Stimulated activated CD8-positive, alpha-beta memory T cell treated with anti-CD3 and anti-CD28 coated beads, Interleukin-4, amount 100 ng/mL, for 48 hours (primary cell): ENCODE results near the gene CYP8B1.
"Not testable (repeated sequence)": the region's sequence is repeated elsewhere in the genome, so short reads cannot be mapped to it uniquely, and the experiment has no call there.

ENCODE experiments used
- DNase-seq: peaks from one replicate; pipeline ENCODE4 v3.0.0-alpha.2; 2020

The CYP8B1 gene

DNA sequence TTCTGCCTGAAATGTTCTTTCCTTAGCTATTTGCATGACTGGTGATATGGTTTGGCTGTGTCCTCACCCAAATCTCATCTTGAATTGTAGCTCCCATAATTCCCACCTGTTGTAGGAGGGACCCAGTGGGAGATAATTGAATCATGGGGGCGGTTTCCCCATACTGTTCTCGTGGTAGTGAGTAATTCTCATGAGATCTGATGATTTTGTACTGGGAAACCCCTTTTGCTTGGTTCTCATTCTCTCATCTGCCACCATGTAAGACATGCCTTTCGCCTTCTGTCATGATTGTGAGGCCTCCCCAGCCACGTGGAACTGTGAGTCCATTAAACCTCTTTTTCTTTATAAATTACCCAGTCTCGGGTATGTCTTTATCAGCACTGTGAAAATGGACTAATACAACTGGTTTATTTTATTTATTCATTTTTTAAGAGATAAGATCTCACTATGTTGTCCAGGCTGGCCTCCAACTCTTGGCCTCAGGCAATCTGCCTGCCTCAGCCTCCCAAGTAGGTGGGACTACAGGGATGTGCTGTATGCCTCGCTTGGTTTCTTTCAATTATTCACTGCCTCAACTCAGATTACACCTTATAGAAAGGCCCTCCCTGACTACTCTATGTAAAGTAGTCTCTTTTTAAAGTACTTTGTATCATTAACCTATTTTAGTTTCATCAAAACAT lies 7.7 kb upstream of the CYP8B1 start:
- DNase-seq = not testable (repeated sequence)

GRCh38 chr3:42880601-42881451 lies 5.1 kb upstream of the CYP8B1 start:
- DNase-seq = peak; percentile 89

DNA sequence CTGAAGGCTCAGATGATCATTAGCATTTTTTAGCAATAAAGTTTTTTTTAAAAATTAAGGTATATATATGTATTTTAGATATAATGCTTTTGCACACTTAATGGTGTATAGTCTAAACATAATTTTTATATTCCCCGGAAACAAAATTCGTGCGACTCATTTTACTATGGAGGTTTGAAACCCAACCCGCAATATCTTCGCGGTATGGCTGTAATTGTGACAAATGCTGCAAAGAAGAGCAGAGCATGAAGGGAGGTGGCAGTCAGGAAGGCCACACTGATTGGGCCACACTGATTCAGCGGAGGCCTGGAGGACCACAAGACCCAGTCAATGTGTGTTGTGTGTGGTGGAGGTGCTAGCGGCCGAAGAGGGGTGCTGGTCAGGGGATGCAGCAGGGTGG lies 4.5 kb upstream of the CYP8B1 start:
- DNase-seq = no peak

DNA sequence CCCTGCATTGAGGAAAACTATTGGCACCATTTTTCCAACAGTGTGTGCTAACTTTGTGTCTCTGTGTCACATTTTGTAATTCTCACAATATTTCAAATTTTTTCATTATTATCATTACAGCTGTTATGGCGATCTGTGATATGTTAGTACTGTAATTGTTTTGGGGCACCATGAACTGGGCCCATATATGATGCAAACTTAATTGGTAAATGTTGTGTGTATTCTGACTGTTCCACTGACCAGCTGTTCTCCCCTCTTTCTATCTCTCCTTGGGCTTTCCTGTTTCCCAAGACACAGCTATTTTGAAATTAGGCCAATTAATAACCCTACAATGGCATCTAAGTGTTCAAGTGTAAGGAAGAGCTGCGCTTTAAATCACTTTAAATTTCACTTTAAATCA lies 2.2 kb upstream of the CYP8B1 start:
- DNase-seq = no peak

DNA sequence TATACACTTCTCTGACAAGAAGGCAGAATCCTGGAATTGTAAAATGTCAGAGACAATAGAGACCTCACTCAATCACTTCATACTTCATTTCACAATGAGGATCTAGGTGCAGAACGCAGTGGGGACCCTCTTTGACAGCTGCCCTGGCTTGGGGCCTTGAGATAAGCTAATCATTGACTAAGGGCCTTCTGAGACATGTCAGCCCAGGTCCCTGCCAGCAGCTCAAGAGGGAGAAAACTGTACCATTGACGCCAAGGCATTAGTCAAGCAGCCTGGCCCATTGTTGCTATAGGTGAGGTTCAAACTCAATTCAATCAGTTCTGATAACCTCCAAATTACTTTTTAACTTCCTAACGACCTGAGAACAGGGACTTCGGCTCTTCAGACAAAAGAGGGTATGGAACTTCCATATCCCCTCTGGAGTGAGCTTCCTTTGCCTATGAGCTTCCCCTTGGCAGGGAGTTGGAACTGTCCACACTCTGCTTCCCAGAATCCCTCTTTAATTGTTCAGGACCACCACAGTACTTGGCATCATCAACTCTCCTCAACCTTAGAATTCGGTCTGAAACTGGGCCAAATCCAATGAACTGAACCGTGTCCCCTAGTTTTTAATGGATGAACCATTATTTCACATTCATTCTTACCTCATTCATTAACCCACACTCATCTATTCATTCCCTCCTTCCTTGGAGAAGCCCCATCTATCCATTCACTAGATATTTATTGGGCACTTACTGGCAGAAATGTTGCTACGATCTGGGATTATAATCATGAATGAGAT lies 1.5 kb upstream of the CYP8B1 start:
- DNase-seq = no peak

DNA sequence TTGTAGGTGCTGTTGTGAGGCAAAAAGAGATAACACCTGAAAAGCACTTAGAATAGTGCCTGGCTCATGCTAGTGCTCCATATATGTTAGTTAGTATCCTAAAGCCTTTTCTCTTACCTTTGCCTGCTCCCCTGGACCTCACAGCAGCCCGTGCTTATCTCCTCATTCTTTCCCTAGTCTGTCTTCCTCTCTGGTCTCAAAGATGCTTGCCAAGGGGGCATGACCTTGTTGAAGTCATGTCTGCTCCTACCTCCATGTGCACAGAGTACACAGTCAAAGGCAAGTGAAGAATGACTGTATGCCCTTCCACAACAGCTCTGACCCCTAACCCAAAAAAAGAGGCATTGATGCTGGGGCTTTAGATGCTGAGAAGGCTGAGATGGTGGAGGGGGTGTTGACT lies 722 bp upstream of the CYP8B1 start:
- DNase-seq = no peak

DNA sequence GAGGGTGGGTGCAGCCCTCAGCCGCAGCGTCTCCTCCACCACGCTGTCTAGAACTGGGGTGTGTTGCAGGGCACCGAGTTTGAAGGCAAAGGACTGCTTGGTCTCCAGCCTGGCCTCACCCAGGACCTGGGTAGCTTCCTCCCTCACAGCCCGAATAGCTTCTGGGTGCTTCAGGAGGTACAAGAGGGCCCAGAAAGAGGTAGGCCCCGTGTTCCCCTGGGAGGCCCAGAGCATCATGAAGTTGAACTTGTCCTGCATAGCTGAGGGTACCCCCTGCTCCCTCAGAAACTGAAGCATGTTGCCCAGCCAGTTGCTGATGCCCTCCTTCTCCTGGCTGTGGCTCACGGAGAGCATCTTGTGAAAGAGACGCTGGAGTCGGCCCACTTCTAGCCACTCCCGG lies 930 bp downstream of the CYP8B1 start:
- no peak for DNase-seq

GRCh38 chr3:42873221-42873982 lies 2.3 kb downstream of the CYP8B1 start:
- DNase-seq = no peak

- DNase-seq = no peak
Measured at GRCh38 chr3:42872718-42873117, 3.0 kb downstream of the CYP8B1 start.

DNA sequence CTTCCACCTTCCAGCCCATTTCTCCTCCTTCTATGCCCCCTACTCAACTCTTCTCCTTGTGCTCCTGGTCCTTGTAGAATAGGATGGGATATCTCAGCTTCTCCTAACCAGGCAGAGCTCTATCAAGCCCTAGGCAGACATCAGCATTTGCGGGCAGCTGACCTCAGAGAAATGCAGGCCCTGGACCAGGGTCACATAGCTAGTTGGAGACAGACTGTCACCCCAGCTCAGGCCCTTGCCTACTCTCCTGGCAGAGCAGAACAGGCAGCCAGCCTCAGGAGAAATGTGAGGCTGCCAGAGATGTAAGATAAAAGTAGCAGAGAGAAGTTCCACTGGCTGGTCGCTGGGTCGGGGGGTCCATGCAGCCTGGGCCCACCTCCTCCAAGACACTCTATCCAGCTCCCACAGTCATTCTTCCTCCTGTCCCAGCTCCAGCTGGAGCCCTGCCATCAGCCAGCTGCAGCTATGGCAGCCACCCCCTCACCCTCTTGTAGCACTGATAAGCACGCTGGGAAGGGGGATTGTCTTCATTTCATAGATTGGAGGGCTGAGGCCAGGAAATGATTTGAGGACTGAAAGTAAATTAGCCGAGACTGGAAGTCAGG lies 4.0 kb downstream of the CYP8B1 start:
- DNase-seq = no peak

- no peak for DNase-seq
Measured at GRCh38 chr3:42868841-42869240, 6.8 kb downstream of the CYP8B1 start.

GRCh38 chr3:42867138-42867537 lies 8.5 kb downstream of the CYP8B1 start:
- DNase-seq = no peak

DNA sequence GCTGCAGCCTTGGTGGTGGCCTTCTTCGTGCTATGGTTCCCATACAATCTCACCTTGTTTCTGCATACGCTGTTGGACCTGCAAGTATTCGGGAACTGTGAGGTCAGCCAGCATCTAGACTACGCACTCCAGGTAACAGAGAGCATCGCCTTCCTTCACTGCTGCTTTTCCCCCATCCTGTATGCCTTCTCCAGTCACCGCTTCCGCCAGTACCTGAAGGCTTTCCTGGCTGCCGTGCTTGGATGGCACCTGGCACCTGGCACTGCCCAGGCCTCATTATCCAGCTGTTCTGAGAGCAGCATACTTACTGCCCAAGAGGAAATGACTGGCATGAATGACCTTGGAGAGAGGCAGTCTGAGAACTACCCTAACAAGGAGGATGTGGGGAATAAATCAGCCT lies 10.4 kb downstream of the CYP8B1 start:
- no peak for DNase-seq

DNA sequence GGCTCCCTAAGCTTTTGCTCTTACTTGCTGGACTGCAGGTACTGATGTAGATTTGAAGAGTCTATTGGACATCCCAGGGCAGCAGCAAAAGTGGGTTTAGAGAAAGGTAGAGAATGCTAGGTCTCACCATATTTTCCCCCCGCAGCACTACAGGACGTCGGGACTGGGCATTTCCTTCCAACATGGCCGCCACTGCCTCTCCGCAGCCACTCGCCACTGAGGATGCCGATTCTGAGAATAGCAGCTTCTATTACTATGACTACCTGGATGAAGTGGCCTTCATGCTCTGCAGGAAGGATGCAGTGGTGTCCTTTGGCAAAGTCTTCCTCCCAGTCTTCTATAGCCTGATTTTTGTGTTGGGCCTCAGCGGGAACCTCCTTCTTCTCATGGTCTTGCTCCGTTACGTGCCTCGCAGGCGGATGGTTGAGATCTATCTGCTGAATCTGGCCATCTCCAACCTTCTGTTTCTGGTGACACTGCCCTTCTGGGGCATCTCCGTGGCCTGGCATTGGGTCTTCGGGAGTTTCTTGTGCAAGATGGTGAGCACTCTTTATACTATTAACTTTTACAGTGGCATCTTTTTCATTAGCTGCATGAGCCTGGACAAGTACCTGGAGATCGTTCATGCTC lies 11.2 kb downstream of the CYP8B1 start:
- no peak for DNase-seq

DNA sequence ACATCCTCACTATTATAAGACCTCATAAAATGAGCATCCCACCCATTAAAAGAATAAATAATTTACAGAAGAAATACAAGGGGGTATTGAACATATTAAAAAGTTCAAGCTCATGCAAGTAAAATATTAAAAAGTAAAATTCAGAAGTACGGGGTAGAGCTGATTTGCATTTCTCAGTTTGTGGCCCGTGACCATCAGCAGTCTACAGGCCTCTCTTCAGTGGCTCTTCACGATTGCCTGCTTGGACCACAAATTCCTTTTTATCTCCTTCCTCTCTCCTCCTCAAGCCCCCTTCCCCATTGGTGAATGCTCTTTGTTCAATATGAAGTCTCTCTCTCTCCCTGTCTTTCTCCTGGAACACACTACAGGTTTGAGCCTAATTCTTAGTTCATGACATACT lies 19.1 kb downstream of the CYP8B1 start:
- no peak for DNase-seq

DNA sequence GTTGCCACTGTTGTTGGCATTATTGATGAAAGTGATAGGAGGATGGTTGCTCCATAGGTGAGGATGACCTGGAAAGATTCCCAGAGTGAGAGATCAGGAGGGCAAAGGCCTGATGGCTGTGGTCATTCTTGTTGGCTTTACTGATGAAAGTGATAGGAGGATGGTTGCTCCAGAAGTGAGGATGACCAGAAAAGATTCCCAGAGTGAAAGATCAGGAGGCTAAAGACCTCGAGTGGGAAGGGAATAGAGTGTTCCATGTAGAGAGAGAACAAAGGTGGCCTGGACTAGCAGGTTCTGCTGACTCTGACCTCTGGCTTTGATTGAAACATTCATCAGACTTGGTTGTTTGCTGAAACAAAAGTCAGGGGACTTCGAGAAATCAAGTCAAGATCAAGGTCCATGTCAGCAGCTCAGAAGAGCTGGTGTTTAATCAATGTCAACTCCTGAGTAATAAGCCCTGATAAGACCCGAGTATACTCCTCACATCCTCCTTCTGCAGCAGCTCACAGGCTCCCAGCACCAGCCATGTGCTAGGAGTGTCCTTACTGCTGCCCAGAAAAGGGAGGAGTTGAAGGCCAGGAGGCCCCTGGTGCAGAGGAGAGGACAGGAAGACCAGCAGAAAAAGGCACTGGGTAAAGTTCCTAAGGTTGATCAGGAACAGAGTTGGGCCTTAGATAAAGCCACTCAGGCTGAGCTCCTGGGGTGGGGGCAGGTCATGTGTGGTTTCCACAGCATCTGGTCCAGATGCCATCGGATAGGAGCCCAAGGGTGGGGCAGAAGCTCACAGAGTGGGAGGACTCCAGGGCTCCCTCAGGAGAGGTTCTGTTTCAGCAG lies 19.9 kb downstream of the CYP8B1 start:
- no peak for DNase-seq

- no peak for DNase-seq
Measured at GRCh38 chr3:42855219-42855546, 20.5 kb downstream of the CYP8B1 start.

DNA sequence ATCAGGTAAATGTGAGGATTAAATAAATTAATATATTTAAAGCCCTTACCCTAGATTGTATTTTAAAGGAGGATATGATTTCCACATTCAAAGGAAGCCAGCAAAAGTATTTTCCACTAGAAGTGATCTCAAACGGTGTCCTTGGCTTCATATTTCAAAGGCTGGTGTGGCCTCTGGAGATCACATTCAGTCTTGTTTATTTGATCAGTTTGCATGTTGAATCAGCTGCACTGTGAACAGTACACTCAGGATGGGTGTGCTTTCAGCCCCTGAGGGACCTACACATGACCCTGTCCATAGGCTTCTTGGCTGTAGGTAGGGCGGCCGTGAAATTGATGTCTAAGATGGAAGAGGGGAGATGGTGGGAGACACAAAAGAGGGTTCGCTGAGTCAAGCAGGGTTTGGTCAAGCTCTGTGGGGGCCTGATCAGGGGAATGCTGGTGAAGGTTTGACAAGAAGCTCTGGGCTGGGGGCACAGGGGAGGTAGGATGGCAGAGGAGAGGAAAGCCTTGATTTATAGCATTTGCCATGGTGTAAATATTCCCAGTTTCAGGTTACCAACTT lies 21.9 kb downstream of the CYP8B1 start:
- DNase-seq = no peak

GRCh38 chr3:42853056-42853455 lies 22.6 kb downstream of the CYP8B1 start:
- DNase-seq = no peak

GRCh38 chr3:42852441-42852840 lies 23.2 kb downstream of the CYP8B1 start:
- no peak for DNase-seq
